Stimulated activated CD8-positive, alpha-beta memory T cell treated with anti-CD3 and anti-CD28 coated beads, Interleukin-12 subunit alpha, Interleukin-12 subunit beta, amount 100 ng/mL, for 24 hours (primary cell): ENCODE results near the gene TGIF2.
"Not testable (repeated sequence)": the region's sequence is repeated elsewhere in the genome, so short reads cannot be mapped to it uniquely, and the experiment has no call there.

ENCODE experiments used
- DNase-seq: peaks from one replicate; pipeline ENCODE4 v3.0.0-alpha.2; 2020; ENCODE audit errors: extremely low read depth

The TGIF2 gene

GRCh38 chr20:36613974-36614373, 40.6 kb downstream of the TGIF2 start:
- DNase-seq = no peak

- DNase-seq = no peak
Observed at GRCh38 chr20:36614781-36615557, 41.6 kb downstream of the TGIF2 start.

- DNase-seq = no peak
Observed at GRCh38 chr20:36620917-36621316, 47.5 kb downstream of the TGIF2 start.

GRCh38 chr20:36623444-36623843, 50.0 kb downstream of the TGIF2 start:
- DNase-seq = no peak

- no peak for DNase-seq
Observed at GRCh38 chr20:36624068-36624943, 50.9 kb downstream of the TGIF2 start.

- no peak for DNase-seq
Observed at GRCh38 chr20:36624944-36625324, 51.5 kb downstream of the TGIF2 start.

GRCh38 chr20:36628076-36628475, 54.7 kb downstream of the TGIF2 start:
- no peak for DNase-seq

- DNase-seq = no peak
Observed at GRCh38 chr20:36629719-36630681, 56.6 kb downstream of the TGIF2 start.

GRCh38 chr20:36631646-36632045, 58.2 kb downstream of the TGIF2 start:
- no peak for DNase-seq

- no peak for DNase-seq
Observed at GRCh38 chr20:36632147-36632486, 58.7 kb downstream of the TGIF2 start.

GRCh38 chr20:36632487-36633284, 59.3 kb downstream of the TGIF2 start:
- no peak for DNase-seq

GRCh38 chr20:36633285-36633772, 59.9 kb downstream of the TGIF2 start:
- no peak for DNase-seq

GRCh38 chr20:36634342-36634741, 60.9 kb downstream of the TGIF2 start:
- DNase-seq = no peak

GRCh38 chr20:36638876-36639400, 65.5 kb downstream of the TGIF2 start:
- DNase-seq = not testable (repeated sequence)

- DNase-seq = no peak
Observed at GRCh38 chr20:36641506-36641843, 68.1 kb downstream of the TGIF2 start.

GRCh38 chr20:36642136-36642535, 68.7 kb downstream of the TGIF2 start:
- DNase-seq = no peak
